Lung (tissue), 12 donors: ENCODE results near the gene VEGFA. TPM values are rescaled to one million over a fixed set of nuclear protein-coding genes. Genes with fewer than 3 reads are reported as not detected.
A peak's percentile ranks its signal among the peaks of the same experiment; 100 is the strongest.

Experiments used
- ATAC-seq: fragments of 200-7000 bp; cut with Tn5 transposase; one replicate; pipeline ENCODE4 v1.9.1; 2020; ENCODE audit warnings: moderate number of reproducible peaks; ENCODE audit not compliant: insufficient read depth, low FRiP score
- DNase-seq, 3 donors: peaks; one replicate each; pipeline ENCODE4 v3.0.0-alpha.2; 2013 to 2017
- H3K27ac ChIP-seq, 2 donors: one replicate each; pipeline ENCODE4 v1.5.1; 2013; ENCODE audit warnings: mild to moderate bottlenecking in 2 of 2, moderate library complexity in 2 of 2, control low read depth in 1 of 2, inconsistent platforms in 1 of 2, low read depth in 1 of 2, low read length in 1 of 2
- H3K27me3 ChIP-seq, 3 donors: one replicate each; pipeline ENCODE4 v1.5.1; 2013; ENCODE audit warnings: low read length in 2 of 3; ENCODE audit not compliant: control insufficient read depth in 3 of 3, insufficient read depth in 3 of 3
- H3K36me3 ChIP-seq, 4 donors: one replicate each; pipeline ENCODE4 v1.5.1; 2013; ENCODE audit warnings: low read length in 4 of 4, mild to moderate bottlenecking in 1 of 4, moderate library complexity in 1 of 4; ENCODE audit not compliant: control insufficient read depth in 4 of 4, insufficient read depth in 4 of 4
- H3K4me1 ChIP-seq, 5 donors: one replicate each; pipeline ENCODE4 v1.5.1; 2013; ENCODE audit warnings: low read length in 5 of 5, mild to moderate bottlenecking in 2 of 5, moderate library complexity in 1 of 5; ENCODE audit not compliant: control insufficient read depth in 5 of 5, insufficient read depth in 5 of 5
- H3K4me3 ChIP-seq: one replicate; pipeline ENCODE4 v1.5.1; 2013; ENCODE audit warnings: mild to moderate bottlenecking, control low read depth, moderate library complexity
- H3K9ac ChIP-seq, 2 donors: one replicate each; pipeline ENCODE4 v1.5.1; 2013; ENCODE audit warnings: low read length in 2 of 2, control low read depth in 1 of 2; ENCODE audit not compliant: insufficient read depth in 1 of 2
- H3K9me3 ChIP-seq, 4 donors: one replicate each; pipeline ENCODE4 v1.5.1; 2013; ENCODE audit warnings: low read length in 3 of 4, mild to moderate bottlenecking in 1 of 4, moderate library complexity in 1 of 4; ENCODE audit not compliant: control insufficient read depth in 4 of 4, insufficient read depth in 3 of 4
- WGBS, 2 donors: extraction: QIAGEN DNeasy Blood & Tissue Kit; methylation state at CpG; one replicate each; pipeline ENCODE4 v1.1.7; 2013; 5-methylcytosine and 5-hydroxymethylcytosine counted together
- polyA plus RNA-seq, 2 donors: library from polyadenylated mRNA; stranded (reverse); fragments of 200-250 nt; gene quantifications; one replicate each; pipeline ENCODE4 v1.2.1, GENCODE V29; 2013
- total RNA-seq, 2 donors: library from RNA; depleted of rRNA in 1 of 2; stranded (reverse); fragments of >200 nt in 1 of 2; gene quantifications; one replicate each; pipeline ENCODE4 v1.2.1, GENCODE V29; 2014 to 2021
- TF ChIP-seq, protein P1 (sequence below): IDR thresholded peaks from 2 replicates; pipeline ENCODE4 v1.5.1; 2012; ENCODE audit warnings: mild to moderate bottlenecking; ENCODE audit errors: control extremely low read depth, extremely low read depth
- donor health status: control.
- donor health status: control.
- donor health status: Bipolar disorder and iron deficiency.
- donor health status: healthy.
- donor health status: DM: yes; HTN: yes; CAD: no.

The VEGFA gene
- total and polyA plus RNA-seq, 4 donors: 98.3 to 275 (median 140) TPM

DNA sequence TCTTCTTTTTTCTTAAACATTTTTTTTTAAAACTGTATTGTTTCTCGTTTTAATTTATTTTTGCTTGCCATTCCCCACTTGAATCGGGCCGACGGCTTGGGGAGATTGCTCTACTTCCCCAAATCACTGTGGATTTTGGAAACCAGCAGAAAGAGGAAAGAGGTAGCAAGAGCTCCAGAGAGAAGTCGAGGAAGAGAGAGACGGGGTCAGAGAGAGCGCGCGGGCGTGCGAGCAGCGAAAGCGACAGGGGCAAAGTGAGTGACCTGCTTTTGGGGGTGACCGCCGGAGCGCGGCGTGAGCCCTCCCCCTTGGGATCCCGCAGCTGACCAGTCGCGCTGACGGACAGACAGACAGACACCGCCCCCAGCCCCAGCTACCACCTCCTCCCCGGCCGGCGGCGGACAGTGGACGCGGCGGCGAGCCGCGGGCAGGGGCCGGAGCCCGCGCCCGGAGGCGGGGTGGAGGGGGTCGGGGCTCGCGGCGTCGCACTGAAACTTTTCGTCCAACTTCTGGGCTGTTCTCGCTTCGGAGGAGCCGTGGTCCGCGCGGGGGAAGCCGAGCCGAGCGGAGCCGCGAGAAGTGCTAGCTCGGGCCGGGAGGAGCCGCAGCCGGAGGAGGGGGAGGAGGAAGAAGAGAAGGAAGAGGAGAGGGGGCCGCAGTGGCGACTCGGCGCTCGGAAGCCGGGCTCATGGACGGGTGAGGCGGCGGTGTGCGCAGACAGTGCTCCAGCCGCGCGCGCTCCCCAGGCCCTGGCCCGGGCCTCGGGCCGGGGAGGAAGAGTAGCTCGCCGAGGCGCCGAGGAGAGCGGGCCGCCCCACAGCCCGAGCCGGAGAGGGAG, 580 bp downstream of the VEGFA start:
- Histone ChIP-seq H3K27me3 (no peaks in the 10 kb centered on the region), H3K4me3 (peak overlapping the region; percentile 86), H3K27ac (peak overlapping the region; percentile 91 to 96), H3K4me1 (peaks cover 9 to 57% (median 34%) of the 10 kb centered on the region in 5 donors), H3K9ac (peak overlapping the region; percentile 83 to 84), H3K9me3 (no peaks in the 10 kb centered on the region), H3K36me3 (peaks cover 0 to 32% (median 4%) of the 10 kb centered on the region in 4 donors)
- TF ChIP-seq, protein P1, sequence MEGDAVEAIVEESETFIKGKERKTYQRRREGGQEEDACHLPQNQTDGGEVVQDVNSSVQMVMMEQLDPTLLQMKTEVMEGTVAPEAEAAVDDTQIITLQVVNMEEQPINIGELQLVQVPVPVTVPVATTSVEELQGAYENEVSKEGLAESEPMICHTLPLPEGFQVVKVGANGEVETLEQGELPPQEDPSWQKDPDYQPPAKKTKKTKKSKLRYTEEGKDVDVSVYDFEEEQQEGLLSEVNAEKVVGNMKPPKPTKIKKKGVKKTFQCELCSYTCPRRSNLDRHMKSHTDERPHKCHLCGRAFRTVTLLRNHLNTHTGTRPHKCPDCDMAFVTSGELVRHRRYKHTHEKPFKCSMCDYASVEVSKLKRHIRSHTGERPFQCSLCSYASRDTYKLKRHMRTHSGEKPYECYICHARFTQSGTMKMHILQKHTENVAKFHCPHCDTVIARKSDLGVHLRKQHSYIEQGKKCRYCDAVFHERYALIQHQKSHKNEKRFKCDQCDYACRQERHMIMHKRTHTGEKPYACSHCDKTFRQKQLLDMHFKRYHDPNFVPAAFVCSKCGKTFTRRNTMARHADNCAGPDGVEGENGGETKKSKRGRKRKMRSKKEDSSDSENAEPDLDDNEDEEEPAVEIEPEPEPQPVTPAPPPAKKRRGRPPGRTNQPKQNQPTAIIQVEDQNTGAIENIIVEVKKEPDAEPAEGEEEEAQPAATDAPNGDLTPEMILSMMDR: no peak
- WGBS, 2 donors: 0 to 1% methylated on average over 70 to 84 of the region's 84 CpGs
- ATAC-seq: peak; percentile 28
- peak; percentile 55 to 62 (median 61) for DNase-seq

DNA sequence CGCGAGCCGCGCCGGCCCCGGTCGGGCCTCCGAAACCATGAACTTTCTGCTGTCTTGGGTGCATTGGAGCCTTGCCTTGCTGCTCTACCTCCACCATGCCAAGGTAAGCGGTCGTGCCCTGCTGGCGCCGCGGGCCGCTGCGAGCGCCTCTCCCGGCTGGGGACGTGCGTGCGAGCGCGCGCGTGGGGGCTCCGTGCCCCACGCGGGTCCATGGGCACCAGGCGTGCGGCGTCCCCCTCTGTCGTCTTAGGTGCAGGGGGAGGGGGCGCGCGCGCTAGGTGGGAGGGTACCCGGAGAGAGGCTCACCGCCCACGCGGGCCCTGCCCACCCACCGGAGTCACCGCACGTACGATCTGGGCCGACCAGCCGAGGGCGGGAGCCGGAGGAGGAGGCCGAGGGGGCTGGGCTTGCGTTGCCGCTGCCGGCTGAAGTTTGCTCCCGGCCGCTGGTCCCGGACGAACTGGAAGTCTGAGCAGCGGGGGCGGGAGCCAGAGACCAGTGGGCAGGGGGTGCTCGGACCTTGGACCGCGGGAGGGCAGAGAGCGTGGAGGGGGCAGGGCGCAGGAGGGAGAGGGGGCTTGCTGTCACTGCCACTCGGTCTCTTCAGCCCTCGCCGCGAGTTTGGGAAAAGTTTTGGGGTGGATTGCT, 1.3 kb downstream of the VEGFA start:
- Histone ChIP-seq H3K36me3 (peaks cover 0 to 37% (median 8%) of the 10 kb centered on the region in 4 donors), H3K4me3 (peak overlapping the region; percentile 86), H3K4me1 (peaks cover 17 to 58% (median 34%) of the 10 kb centered on the region in 5 donors), H3K9ac (peak overlapping the region; percentile 71 to 83), H3K9me3 (no peaks in the 10 kb centered on the region), H3K27me3 (no peaks in the 10 kb centered on the region), H3K27ac (peak overlapping the region; percentile 91 to 96)
- ATAC-seq: peak; percentile 25
- 0 to 1% methylated on average over 58 to 66 of the region's 66 CpGs for whole genome bisulfite sequencing, 2 donors
- peak; percentile 59 to 79 (median 72) for DNase-seq
- TF ChIP-seq, protein P1: no peak

DNA sequence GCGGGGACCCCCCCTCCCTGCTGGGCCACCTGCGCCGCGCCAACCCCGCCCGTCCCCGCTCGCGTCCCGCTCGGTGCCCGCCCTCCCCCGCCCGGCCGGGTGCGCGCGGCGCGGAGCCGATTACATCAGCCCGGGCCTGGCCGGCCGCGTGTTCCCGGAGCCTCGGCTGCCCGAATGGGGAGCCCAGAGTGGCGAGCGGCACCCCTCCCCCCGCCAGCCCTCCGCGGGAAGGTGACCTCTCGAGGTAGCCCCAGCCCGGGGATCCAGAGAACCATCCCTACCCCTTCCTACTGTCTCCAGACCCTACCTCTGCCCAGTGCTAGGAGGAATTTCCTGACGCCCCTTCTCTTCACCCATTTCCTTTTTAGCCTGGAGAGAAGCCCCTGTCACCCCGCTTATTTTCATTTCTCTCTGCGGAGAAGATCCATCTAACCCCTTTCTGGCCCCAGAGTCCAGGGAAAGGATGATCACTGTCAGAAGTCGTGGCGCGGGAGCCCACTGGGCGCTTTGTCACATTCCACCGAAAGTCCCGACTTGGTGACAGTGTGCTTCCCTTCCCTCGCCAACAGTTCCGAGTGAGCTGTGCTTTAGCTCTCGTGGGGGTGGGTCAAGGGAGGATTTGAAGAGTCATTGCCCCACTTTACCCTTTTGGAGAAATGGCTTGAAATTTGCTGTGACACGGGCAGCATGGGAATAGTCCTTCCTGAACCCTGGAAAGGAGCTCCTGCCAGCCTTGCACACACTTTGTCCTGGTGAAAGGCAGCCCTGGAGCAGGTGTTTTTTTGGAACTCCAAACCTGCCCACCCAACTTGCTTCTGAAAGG, 2.1 kb downstream of the VEGFA start:
- Histone ChIP-seq H3K9ac (peak overlapping the region; percentile 51 to 83), H3K27ac (peak overlapping the region; percentile 91 to 96), H3K4me1 (peaks cover 17 to 55% (median 31%) of the 10 kb centered on the region in 5 donors), H3K4me3 (peak overlapping the region; percentile 86), H3K27me3 (no peaks in the 10 kb centered on the region), H3K9me3 (no peaks in the 10 kb centered on the region), H3K36me3 (peaks cover 0 to 44% (median 11%) of the 10 kb centered on the region in 4 donors)
- ATAC-seq (peak; percentile 19), DNase-seq (peak in 2 of 3 donors; percentile 56 to 63)
- TF ChIP-seq, protein P1: no peak
- WGBS, 2 donors: 8 to 22% methylated on average over 28 to 47 of the region's 48 CpGs
